ENCODE results near the gene TAX1BP3. TPM values are rescaled to one million over a fixed set of nuclear protein-coding genes. Genes with fewer than 3 reads are reported as not detected.

Gene TAX1BP3
- total RNA-seq, 1 donor from 2014 or later, result 82.8 TPM

DNA sequence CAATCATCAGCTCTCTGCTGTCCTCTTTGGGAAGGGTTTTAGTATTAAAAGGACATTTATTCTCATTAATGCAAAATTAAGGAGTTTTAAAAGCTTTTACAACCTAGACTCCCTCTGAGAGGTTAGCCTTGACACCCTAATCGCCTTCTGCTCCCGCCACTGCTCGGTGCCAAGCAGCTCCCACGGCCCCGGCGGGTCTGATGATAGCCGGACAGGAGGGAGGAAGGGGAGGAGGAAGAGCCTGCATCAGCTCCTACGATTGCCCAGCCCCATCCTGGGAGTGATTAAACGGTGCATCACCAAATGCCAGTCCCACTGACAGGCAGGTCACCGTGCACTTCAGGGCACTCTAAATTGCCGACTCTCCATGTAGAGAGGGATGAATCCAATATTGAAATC, 40.6 kb downstream of the TAX1BP3 start:
- Histone ChIP-seq H3K27ac (no peak overlapping the region), H3K9me3 (no peaks in the 10 kb centered on the region), H3K36me3 (peaks cover 69% of the 10 kb centered on the region), H3K4me1 (no peaks in the 10 kb centered on the region), H3K4me3 (no peak overlapping the region), H3K27me3 (ENCODE audit: low read depth) (no peaks in the 10 kb centered on the region)
- intact Hi-C loops (cut with DNase I), result no loop called here
- no peak for ATAC-seq
- DNase-seq, result no peak
- no peak for TF ChIP-seq CTCF (IDR thresholded peaks at IDR 0.05)

DNA sequence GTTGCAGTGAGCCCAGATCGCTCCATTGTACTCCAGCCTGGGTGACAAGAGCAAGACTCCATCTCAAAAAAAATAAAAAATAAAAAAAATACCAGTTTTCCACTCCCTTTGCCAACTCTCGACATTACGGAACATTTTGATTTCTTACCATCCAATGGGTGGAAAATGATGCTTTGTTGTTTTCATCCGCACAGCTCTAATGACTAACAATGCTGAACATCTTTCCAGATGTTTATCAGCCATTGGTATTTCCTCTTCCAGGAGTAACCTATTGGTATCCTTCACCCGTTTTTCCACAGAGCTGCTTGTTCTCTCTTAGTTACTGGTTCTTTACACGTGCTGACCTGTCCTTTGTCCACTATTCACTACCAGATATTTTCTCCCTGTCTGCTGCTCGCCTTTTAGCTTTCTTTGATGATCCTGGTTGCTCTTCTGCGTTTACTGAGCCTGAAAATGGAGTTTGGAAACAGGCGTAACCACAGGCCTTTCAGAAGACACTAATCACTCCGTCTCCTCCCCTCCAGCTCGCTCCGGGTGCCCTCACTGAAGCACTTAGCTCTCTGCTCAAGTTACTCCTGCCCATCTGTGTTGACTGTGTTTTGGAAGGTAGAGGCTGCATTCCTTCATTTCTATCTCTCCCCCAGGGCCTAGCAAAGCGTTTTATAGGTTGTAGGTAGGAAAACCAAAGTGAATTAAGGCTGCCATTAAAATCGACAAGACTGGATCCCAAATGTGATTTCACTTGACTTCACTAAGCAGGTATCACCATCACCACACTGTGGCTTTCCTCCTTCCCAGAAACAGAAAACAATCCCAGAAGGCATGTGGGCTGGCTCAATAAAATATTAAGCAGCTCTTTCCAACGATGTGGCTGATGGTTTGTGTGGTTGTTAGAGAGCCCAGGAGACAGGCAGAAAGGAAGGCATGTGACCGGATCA, 41.3 kb downstream of the TAX1BP3 start:
- intact Hi-C loops (cut with DNase I), result no loop called here
- Histone ChIP-seq H3K9me3 (no peaks in the 10 kb centered on the region), H3K36me3 (peaks cover 76% of the 10 kb centered on the region), H3K27ac (no peak overlapping the region), H3K27me3 (ENCODE audit: low read depth) (no peaks in the 10 kb centered on the region), H3K4me3 (no peak overlapping the region), H3K4me1 (no peaks in the 10 kb centered on the region)
- TF ChIP-seq CTCF (IDR thresholded peaks at IDR 0.05), result no peak
- DNase-seq (no peak), ATAC-seq (no peak)

DNA sequence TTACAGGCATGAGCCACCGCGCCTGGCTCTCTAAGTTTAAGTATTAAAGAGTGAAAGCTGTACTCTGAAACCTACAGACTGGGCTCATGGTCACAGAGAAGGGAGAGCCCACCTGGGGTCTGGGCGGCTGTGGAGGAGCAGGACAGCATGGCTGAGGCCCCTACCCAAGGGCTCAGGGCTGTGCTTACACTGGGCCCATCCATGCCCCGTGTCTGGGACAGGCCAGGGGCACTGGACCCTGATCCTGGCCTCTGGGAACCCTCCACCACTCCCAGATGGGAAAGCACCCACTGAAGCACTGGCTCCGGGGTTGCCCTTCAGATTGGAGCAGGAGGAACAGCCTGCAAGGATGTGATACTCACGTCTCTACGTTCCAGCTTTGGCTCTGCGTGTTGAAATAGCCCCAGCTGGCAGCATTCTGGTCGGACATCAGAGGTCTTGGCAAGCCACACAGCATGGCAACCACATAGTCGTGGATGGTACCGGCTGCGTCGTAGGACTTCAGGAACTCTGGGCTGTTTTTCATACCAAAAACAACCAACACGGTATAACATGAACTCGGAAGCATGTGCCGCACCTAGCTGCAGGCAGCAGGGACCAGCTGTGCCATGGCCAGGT, 45.3 kb downstream of the TAX1BP3 start:
- no peaks in the 10 kb centered on the region for H3K4me1 ChIP-seq
- H3K27ac ChIP-seq, result no peak overlapping the region
- H3K27me3 ChIP-seq (ENCODE audit: low read depth), result no peaks in the 10 kb centered on the region
- ATAC-seq, result no peak
- TF ChIP-seq CTCF (IDR thresholded peaks at IDR 0.05), result no peak
- H3K9me3 ChIP-seq, result no peaks in the 10 kb centered on the region
- DNase-seq, result no peak
- H3K36me3 ChIP-seq, result peaks cover 90% of the 10 kb centered on the region
- no peak overlapping the region for H3K4me3 ChIP-seq
- intact Hi-C loops (cut with DNase I), result no loop called here

DNA sequence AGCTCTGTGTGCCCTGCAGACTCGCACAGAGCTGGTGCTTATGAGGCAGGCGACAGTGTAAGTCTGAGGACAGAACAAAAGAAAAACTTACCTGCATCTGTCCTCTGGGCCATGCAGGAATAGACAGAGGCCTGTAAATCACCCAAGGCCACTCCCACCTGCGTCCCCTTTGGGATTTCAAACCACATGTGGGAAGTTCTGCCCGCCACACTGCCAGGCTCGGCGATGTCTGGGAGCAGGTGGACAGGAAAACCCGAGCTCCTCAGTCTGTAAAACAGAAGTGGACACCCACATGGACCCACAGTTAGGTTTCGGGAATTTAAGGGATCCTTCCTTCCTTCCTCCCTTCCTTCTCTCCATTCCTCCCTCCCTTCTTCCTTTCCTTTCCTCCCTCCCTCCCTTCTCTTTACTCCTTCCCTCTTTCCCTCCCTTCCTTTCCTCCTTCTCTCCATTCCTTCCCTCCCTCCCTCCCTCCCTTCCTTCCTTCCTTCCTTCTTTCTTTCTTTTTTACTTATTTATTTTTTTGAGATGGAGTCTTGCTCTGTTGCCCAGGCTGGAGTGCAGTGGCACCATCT, 47.1 kb downstream of the TAX1BP3 start:
- H3K4me3 ChIP-seq, result no peak overlapping the region
- H3K27me3 ChIP-seq (ENCODE audit: low read depth), result no peaks in the 10 kb centered on the region
- intact Hi-C loops (cut with DNase I), result no loop called here
- ATAC-seq (no peak), DNase-seq (no peak)
- no peak for TF ChIP-seq CTCF (IDR thresholded peaks at IDR 0.05)
- H3K4me1 ChIP-seq, result no peaks in the 10 kb centered on the region
- peaks cover 96% of the 10 kb centered on the region for H3K36me3 ChIP-seq
- H3K27ac ChIP-seq, result no peak overlapping the region
- no peaks in the 10 kb centered on the region for H3K9me3 ChIP-seq

- Histone ChIP-seq H3K27me3 (ENCODE audit: low read depth) (no peaks in the 10 kb centered on the region), H3K27ac (no peak overlapping the region), H3K36me3 (peaks cover 99% of the 10 kb centered on the region), H3K9me3 (no peaks in the 10 kb centered on the region), H3K4me1 (no peaks in the 10 kb centered on the region), H3K4me3 (no peak overlapping the region)
- no peak for TF ChIP-seq CTCF (IDR thresholded peaks at IDR 0.05)
- DNase-seq, result no peak
- intact Hi-C loops (cut with DNase I), result no loop called here
- no peak for ATAC-seq
Observed at GRCh38 chr17:3615160-3615870, 53.1 kb downstream of the TAX1BP3 start.

Data from lower lobe of right lung (tissue), 2 donors.